DND-41 (cell line): ENCODE measurements around the gene PRAMEF7.
"Not testable (repeated sequence)": the region's sequence is repeated elsewhere in the genome, so short reads cannot be mapped to it uniquely, and the experiment has no call there.

Experiments
- CTCF ChIP-seq: IDR thresholded peaks from 2 replicates; pipeline ENCODE4 v1.5.1; 2012; ENCODE audit warnings: borderline replicate concordance, low read length, moderate library complexity, mild to moderate bottlenecking; ENCODE audit not compliant: poor library complexity, severe bottlenecking; ENCODE audit errors: extremely low read depth
- EZH2 ChIP-seq: IDR thresholded peaks from 3 replicates; pipeline ENCODE4 v1.6.1; 2012; ENCODE audit warnings: borderline replicate concordance, low read depth, mild to moderate bottlenecking, moderate library complexity, low read length, inconsistent platforms; ENCODE audit not compliant: severe bottlenecking

GRCh38 chr1:12899186-12899585 lies 17.2 kb upstream of the PRAMEF7 start:
- not testable (repeated sequence) for TF ChIP-seq CTCF, EZH2
